HepG2 (cell line): ENCODE results near the gene GBA2.

Source experiments
- CBX2 ChIP-seq, 2 experiments: fragments of 200-600 bp in 1 of 2; sonication (generic); formaldehyde crosslinking in 1 of 2; IDR thresholded peaks; 2 replicates each; pipeline versions ENCODE4 v1.7.0 to v1.8.1; 2018 to 2022; ENCODE audit warnings: low read depth in 2 of 2, low read length in 1 of 2, mild to moderate bottlenecking in 1 of 2, missing genetic modification reagents in 1 of 2
- CTCF ChIP-seq: sonication (generic); formaldehyde crosslinking; IDR thresholded peaks from 2 replicates; pipeline ENCODE4 v1.5.0; 2020; ENCODE audit warnings: mild to moderate bottlenecking, missing genetic modification reagents, moderate library complexity
- POLR2AphosphoS2 ChIP-seq: IDR thresholded peaks from 2 replicates; pipeline ENCODE4 v1.6.1; 2011; ENCODE audit warnings: low read depth, low read length, improper control_type of control experiment
- SRF ChIP-seq: IDR thresholded peaks from 2 replicates; pipeline ENCODE4 v1.6.1; 2011; ENCODE audit warnings: mild to moderate bottlenecking, low read depth, low read length, moderate library complexity
- TBP ChIP-seq: sonication (generic); formaldehyde crosslinking; IDR thresholded peaks from 2 replicates; pipeline ENCODE4 v1.5.0; 2020; ENCODE audit warnings: missing genetic modification reagents
- ZNF777 ChIP-seq: sonication (generic); formaldehyde crosslinking; IDR thresholded peaks from 2 replicates; pipeline ENCODE4 v1.4.0; 2020; ENCODE audit warnings: missing genetic modification reagents

DNA sequence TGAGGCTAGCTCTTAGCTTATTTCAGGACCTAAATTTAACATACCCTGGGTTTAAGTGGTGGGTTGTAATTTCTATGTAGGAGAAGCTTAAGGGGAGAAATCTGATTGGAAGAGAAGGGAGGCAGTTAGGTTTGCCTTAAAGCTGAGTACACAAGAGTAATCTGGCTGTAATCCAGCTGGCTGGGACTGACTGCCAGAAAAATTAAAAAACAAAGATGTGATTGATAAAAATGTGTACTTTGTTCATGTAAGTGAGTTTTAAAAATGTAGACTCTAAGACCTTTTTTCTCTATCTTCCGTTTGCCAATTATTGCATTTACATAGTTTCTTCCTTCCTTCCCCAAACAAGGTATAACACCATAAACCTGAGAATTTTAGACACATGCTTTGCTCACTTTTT lies 22.5 kb upstream of the GBA2 start:
- TF ChIP-seq TBP (CRISPR knock-in tag) (no peak), POLR2AphosphoS2 (no peak), CTCF (CRISPR knock-in tag) (no peak), SRF (no peak), ZNF777 (CRISPR knock-in tag) (no peak), CBX2 (IDR thresholded peaks at IDR 0.05; ENCODE audit: low read depth, low read length) (no peak), CBX2 (CRISPR knock-in tag; IDR thresholded peaks at IDR 0.05; ENCODE audit: low read depth) (no peak)
